Thyroid gland (tissue), 4 donors: Measurements from ENCODE around the gene TENT4B.

ENCODE experiments used
- CTCF ChIP-seq, 6 experiments: fragments of 200-600 bp in 3 of 6; fragments of 450-650 bp in 3 of 6; sonication (generic) in 3 of 6; IDR thresholded peaks; one replicate each; pipeline ENCODE4 v1.5.1; 2016 to 2019; ENCODE audit warnings: antibody characterized with exemption in 6 of 6, mild to moderate bottlenecking in 2 of 6, inconsistent platforms in 1 of 6, moderate library complexity in 1 of 6
- POLR2A ChIP-seq, 2 donors: fragments of 450-650 bp; IDR thresholded peaks; one replicate each; pipeline ENCODE4 v1.6.1; 2017; ENCODE audit warnings: antibody characterized with exemption in 2 of 2, mild to moderate bottlenecking in 2 of 2, moderate library complexity in 1 of 2

- TF ChIP-seq CTCF (IDR thresholded peaks at IDR 0.05) (no peak), POLR2A (IDR thresholded peaks at IDR 0.05) (no peak)
Observed at GRCh38 chr16:50167556-50167955, 14.4 kb downstream of the TENT4B start.
